SH-SY5Y (cell line): ENCODE results near the gene ARHGEF1.

Experiments used
- GATA2 ChIP-seq: IDR thresholded peaks from 2 replicates; pipeline ENCODE4 v1.6.1; 2011; ENCODE audit warnings: mild to moderate bottlenecking, low read depth, low read length
- GATA3 ChIP-seq: IDR thresholded peaks from 2 replicates; pipeline ENCODE4 v1.6.1; 2011; ENCODE audit warnings: low read depth, mild to moderate bottlenecking, low read length, moderate library complexity

GRCh38 chr19:41869374-41869955 is 13.5 kb upstream of the ARHGEF1 start:
- no peak for TF ChIP-seq GATA2
- no peak for TF ChIP-seq GATA3
